ENCODE results near the gene MEAK7.
A peak's percentile ranks its signal among the peaks of the same experiment; 100 is the strongest.

Gene MEAK7

GRCh38 chr16:84511831-84512230 is 7.4 kb upstream of the MEAK7 start:
- no peaks in the 10 kb centered on the region for H3K36me3 ChIP-seq (ENCODE audit: control insufficient read depth, insufficient read depth, low read length)
- H3K27me3 ChIP-seq (replicated peaks; ENCODE audit: control insufficient read depth, insufficient read depth, low read length): no peaks in the 10 kb centered on the region
- DNase-seq (ENCODE audit: extremely low read depth, insufficient read length): no peak
- TF ChIP-seq, protein P1, sequence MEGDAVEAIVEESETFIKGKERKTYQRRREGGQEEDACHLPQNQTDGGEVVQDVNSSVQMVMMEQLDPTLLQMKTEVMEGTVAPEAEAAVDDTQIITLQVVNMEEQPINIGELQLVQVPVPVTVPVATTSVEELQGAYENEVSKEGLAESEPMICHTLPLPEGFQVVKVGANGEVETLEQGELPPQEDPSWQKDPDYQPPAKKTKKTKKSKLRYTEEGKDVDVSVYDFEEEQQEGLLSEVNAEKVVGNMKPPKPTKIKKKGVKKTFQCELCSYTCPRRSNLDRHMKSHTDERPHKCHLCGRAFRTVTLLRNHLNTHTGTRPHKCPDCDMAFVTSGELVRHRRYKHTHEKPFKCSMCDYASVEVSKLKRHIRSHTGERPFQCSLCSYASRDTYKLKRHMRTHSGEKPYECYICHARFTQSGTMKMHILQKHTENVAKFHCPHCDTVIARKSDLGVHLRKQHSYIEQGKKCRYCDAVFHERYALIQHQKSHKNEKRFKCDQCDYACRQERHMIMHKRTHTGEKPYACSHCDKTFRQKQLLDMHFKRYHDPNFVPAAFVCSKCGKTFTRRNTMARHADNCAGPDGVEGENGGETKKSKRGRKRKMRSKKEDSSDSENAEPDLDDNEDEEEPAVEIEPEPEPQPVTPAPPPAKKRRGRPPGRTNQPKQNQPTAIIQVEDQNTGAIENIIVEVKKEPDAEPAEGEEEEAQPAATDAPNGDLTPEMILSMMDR (IDR thresholded peaks at IDR 0.05; ENCODE audit: insufficient read depth, low read length, poor library complexity, severe bottlenecking): no peak
- no peak overlapping the region for H3K4me3 ChIP-seq (replicated peaks; ENCODE audit: low read depth, low read length)

DNA sequence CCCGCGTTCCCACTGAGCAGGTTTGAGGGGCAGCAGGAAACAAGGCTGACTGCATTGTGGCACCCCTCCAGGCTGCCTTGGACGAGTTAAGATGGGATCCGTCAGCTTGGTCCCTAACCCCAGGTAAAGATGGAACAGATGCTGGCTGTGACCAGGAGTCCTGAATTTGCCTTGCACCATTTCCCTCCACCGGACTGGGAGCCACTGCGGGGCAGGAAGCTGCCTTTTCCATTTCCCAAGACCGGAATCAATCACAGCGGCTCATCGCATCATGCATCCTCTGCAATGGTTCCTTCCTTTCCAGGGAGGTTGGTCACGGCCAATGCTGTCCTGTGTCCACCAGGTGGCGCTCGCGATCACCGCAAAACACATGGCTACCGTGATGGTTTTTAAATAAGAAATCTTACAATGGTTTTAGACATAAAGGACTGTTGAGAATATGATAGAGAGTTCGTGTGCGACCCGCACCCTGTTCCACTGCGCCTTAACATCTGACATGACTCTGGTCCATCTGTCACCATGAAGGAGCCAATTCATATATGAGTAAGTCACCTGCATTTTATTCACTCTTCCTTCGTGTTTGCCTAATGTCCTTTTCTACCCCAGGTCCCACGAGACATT is 6.8 kb upstream of the MEAK7 start:
- Histone ChIP-seq H3K27me3 (replicated peaks; ENCODE audit: control insufficient read depth, insufficient read depth, low read length) (no peaks in the 10 kb centered on the region), H3K4me3 (replicated peaks; ENCODE audit: low read depth, low read length) (no peak overlapping the region), H3K36me3 (ENCODE audit: control insufficient read depth, insufficient read depth, low read length) (no peaks in the 10 kb centered on the region)
- TF ChIP-seq, protein P1 (IDR thresholded peaks at IDR 0.05; ENCODE audit: insufficient read depth, low read length, poor library complexity, severe bottlenecking): peak; percentile 87
- DNase-seq (ENCODE audit: extremely low read depth, insufficient read length): peak; percentile 83

DNA sequence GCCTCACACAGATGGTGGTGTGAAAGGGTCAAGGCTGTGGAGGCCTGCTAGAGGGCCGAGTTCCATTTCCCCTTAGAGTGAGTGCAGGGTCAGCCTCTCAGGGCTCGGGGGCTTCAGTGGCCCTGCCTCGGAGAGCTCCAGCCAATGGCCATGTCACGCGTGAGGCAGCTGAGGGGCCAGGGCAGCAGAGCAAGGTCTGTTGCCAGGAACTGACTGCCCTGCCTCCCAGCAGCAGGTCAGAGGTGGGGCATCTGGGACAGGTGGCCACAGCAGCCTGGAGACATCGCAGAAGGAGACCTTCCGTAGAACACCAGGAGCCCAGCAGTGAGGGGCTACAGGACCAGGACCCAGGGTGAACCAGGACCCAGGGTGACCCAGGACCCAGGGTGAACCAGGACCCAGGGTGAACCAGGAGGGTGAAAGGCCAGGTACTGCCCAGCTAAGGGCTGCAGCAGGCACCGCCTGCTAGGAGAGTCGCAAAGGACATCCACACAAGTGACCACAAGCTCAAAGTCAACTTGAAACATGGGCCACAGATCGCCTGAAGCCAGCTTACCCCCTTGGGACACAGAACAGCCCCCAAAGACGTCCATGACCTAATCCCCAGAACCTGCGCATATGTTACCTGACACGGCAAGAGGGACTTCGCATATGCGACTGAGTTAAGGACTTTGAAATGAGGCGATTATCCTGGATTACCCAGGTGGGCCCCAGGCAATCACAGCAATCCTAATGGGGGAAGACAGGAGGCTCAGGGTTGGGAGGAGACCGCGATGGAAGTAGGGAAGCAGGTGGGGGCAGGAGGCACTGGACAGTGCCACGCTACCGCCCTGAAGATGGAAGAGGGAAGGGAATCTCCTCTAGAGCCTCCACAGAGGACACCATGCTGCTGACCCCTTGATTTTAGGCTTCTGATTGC is 4.8 kb upstream of the MEAK7 start:
- TF ChIP-seq, protein P1 (IDR thresholded peaks at IDR 0.05; ENCODE audit: insufficient read depth, low read length, poor library complexity, severe bottlenecking): no peak
- Histone ChIP-seq H3K36me3 (ENCODE audit: control insufficient read depth, insufficient read depth, low read length) (no peaks in the 10 kb centered on the region), H3K27me3 (replicated peaks; ENCODE audit: control insufficient read depth, insufficient read depth, low read length) (no peaks in the 10 kb centered on the region), H3K4me3 (replicated peaks; ENCODE audit: low read depth, low read length) (no peak overlapping the region)
- no peak for DNase-seq (ENCODE audit: extremely low read depth, insufficient read length)

- Histone ChIP-seq H3K36me3 (ENCODE audit: control insufficient read depth, insufficient read depth, low read length) (no peaks in the 10 kb centered on the region), H3K27me3 (replicated peaks; ENCODE audit: control insufficient read depth, insufficient read depth, low read length) (no peaks in the 10 kb centered on the region)
- DNase-seq (ENCODE audit: extremely low read depth, insufficient read length): no peak
Measured at GRCh38 chr16:84508502-84508901, 4.0 kb upstream of the MEAK7 start.

DNA sequence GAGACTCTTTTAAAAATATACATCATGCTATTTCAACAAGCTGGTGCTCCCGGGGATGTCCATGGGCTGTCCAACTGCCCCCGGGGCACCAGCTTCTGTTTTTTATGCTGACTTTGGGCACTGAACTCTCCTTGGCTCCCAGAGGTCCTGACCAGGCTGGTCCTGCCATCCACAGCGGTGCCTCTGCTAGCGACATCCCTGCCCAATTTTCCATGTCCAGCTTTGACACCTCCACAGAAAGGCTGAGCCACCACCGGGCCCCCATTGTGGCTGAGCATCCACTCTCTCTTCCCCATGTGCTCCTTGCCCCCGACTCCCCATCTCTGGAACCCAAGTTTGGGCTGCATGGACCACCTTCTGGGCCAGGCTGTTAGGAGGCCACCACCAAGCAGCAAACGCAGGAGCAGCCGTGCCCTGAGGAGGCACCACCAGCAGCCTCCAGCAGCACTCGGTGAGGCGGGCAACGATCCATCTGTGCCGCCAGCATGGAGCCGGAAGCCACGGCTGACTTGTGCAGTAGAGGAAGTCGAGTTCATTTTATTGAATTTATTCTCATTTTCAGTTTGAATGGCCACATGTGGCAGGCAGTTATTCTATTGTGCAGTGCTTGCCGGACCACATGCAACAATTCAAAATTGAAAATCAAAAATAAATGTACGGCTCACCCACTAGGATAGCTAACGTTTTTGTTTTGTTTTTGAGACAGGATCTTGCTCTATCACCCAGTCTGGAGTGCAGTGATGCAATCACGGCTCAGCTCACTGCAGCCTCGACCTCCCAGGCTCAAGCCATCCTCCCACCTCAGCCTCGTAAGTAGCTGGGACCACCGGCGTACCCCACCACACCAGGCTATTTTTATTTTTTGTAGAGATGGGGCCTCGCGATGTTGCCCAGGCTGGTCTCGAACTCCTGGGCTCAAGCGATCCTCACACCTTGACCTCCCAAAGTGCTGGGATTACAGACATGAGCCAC is 2.8 kb upstream of the MEAK7 start:
- TF ChIP-seq, protein P1 (IDR thresholded peaks at IDR 0.05; ENCODE audit: insufficient read depth, low read length, poor library complexity, severe bottlenecking): peak; percentile 3
- H3K4me3 ChIP-seq (replicated peaks; ENCODE audit: low read depth, low read length): peak overlapping the region; percentile 34
- H3K27me3 ChIP-seq (replicated peaks; ENCODE audit: control insufficient read depth, insufficient read depth, low read length): no peaks in the 10 kb centered on the region
- no peaks in the 10 kb centered on the region for H3K36me3 ChIP-seq (ENCODE audit: control insufficient read depth, insufficient read depth, low read length)
- DNase-seq (ENCODE audit: extremely low read depth, insufficient read length): peak; percentile 82

More at GRCh38 chr16:84508502-84508901, 4.0 kb upstream of the MEAK7 start:
- TF ChIP-seq, protein P1 (IDR thresholded peaks at IDR 0.05; ENCODE audit: insufficient read depth, low read length, poor library complexity, severe bottlenecking): no peak
- no peak overlapping the region for H3K4me3 ChIP-seq (replicated peaks; ENCODE audit: low read depth, low read length)
